Measurements from ENCODE around the gene NVL. TPM values are rescaled to one million over a fixed set of nuclear protein-coding genes. Genes with fewer than 3 reads are reported as not detected.

The NVL gene
- total RNA-seq, 1 donor from 2014 or later, result 18.7 TPM

GRCh38 chr1:224181453-224181810 is 148.5 kb downstream of the NVL start:
- H3K4me1 Mint-ChIP-seq (ENCODE audit: low read depth), result peaks cover 31% of the 10 kb centered on the region
- no peaks in the 10 kb centered on the region for H3K27me3 Mint-ChIP-seq (ENCODE audit: low read depth)
- no peak for TF ChIP-seq CTCF (IDR thresholded peaks at IDR 0.05)
- no peak overlapping the region for H3K27ac Mint-ChIP-seq (ENCODE audit: unreplicated experiment)
- H3K9me3 Mint-ChIP-seq (ENCODE audit: low read depth), result no peaks in the 10 kb centered on the region
- H3K4me3 Mint-ChIP-seq (ENCODE audit: unreplicated experiment), result no peak overlapping the region
- DNase-seq (ENCODE audit: low spot score), result no peak
- H3K36me3 Mint-ChIP-seq (ENCODE audit: low read depth), result peaks cover 2% of the 10 kb centered on the region

GRCh38 chr1:224180783-224181452 is 149.1 kb downstream of the NVL start:
- Mint-ChIP-seq H3K4me1 (ENCODE audit: low read depth) (peaks cover 26% of the 10 kb centered on the region), H3K4me3 (ENCODE audit: unreplicated experiment) (no peak overlapping the region), H3K9me3 (ENCODE audit: low read depth) (no peaks in the 10 kb centered on the region), H3K36me3 (ENCODE audit: low read depth) (peaks cover 2% of the 10 kb centered on the region), H3K27ac (ENCODE audit: unreplicated experiment) (no peak overlapping the region), H3K27me3 (ENCODE audit: low read depth) (no peaks in the 10 kb centered on the region)
- DNase-seq (ENCODE audit: low spot score), result no peak
- no peak for TF ChIP-seq CTCF (IDR thresholded peaks at IDR 0.05)

- Mint-ChIP-seq H3K9me3 (ENCODE audit: low read depth) (no peaks in the 10 kb centered on the region), H3K27me3 (ENCODE audit: low read depth) (no peaks in the 10 kb centered on the region), H3K4me3 (ENCODE audit: unreplicated experiment) (no peak overlapping the region), H3K4me1 (ENCODE audit: low read depth) (peaks cover 13% of the 10 kb centered on the region), H3K27ac (ENCODE audit: unreplicated experiment) (no peak overlapping the region), H3K36me3 (ENCODE audit: low read depth) (no peaks in the 10 kb centered on the region)
- TF ChIP-seq CTCF (IDR thresholded peaks at IDR 0.05), result no peak
- DNase-seq (ENCODE audit: low spot score), result no peak
These were observed 151.1 kb downstream of the NVL start for GRCh38 chr1:224178894-224179293.

- no peak for TF ChIP-seq CTCF (IDR thresholded peaks at IDR 0.05)
- H3K27ac Mint-ChIP-seq (ENCODE audit: unreplicated experiment), result peak overlapping the region; percentile 41
- no peaks in the 10 kb centered on the region for H3K9me3 Mint-ChIP-seq (ENCODE audit: low read depth)
- no peak for DNase-seq (ENCODE audit: low spot score)
- H3K4me1 Mint-ChIP-seq (ENCODE audit: low read depth), result peaks cover 10% of the 10 kb centered on the region
- no peaks in the 10 kb centered on the region for H3K36me3 Mint-ChIP-seq (ENCODE audit: low read depth)
- no peak overlapping the region for H3K4me3 Mint-ChIP-seq (ENCODE audit: unreplicated experiment)
- H3K27me3 Mint-ChIP-seq (ENCODE audit: low read depth), result no peaks in the 10 kb centered on the region
These were observed 152.5 kb downstream of the NVL start for GRCh38 chr1:224177356-224177999.

Small RNA genes within 50 kb of the gene (microRNA-seq; reads per million reads assigned to microRNA genes)
- gene MIR320B2 (ENCODE audit: borderline number of aligned reads), result 8.3 reads per million, percentile 18 among the genes with 10 or more reads in this experiment

Other genes starting within 250 kb of the NVL start
- gene FBXO28, start 216.1 kb downstream of the NVL start, total RNA-seq, result 19.4 to 23.9 TPM (median 20.1 TPM) in 3 replicates
- gene DEGS1, start 146.9 kb downstream of the NVL start, total RNA-seq, result 129 to 143 TPM (median 139 TPM) in 3 replicates
- gene CNIH4, start 26.7 kb upstream of the NVL start, total RNA-seq, result 45.4 to 55.8 TPM (median 52.7 TPM) in 3 replicates
- 79.5 to 84.0 TPM (median 81.5 TPM) in 3 replicates for gene WDR26, start 104.6 kb upstream of the NVL start, total RNA-seq

Measured in chondrocyte (in vitro differentiated cells).